Ectodermal cell (in vitro differentiated cells): ENCODE data around the gene GREB1.

Source experiments
- H3K27ac ChIP-seq: 2 replicates; pipeline ENCODE4 v1.7.0; 2013; ENCODE audit warnings: mild to moderate bottlenecking, low read depth, low read length; ENCODE audit not compliant: insufficient read depth, poor library complexity, severe bottlenecking
- H3K27me3 ChIP-seq: 2 replicates; pipeline ENCODE4 v1.7.0; 2013; ENCODE audit warnings: mild to moderate bottlenecking, low read length; ENCODE audit not compliant: insufficient read depth, control insufficient read depth, poor library complexity, severe bottlenecking
- H3K36me3 ChIP-seq: one replicate; pipeline ENCODE4 v1.7.0; 2013; ENCODE audit warnings: low read length; ENCODE audit not compliant: control insufficient read depth, insufficient read depth
- H3K4me1 ChIP-seq: one replicate; pipeline ENCODE4 v1.7.0; 2013; ENCODE audit warnings: low read length; ENCODE audit not compliant: control insufficient read depth, insufficient read depth
- H3K4me3 ChIP-seq: 2 replicates; pipeline ENCODE4 v1.7.0; 2013; ENCODE audit warnings: low read depth, low read length, control low read depth; ENCODE audit not compliant: insufficient read depth
- H3K9me3 ChIP-seq: 2 replicates; pipeline ENCODE4 v1.7.0; 2013; ENCODE audit warnings: mild to moderate bottlenecking, low read length, moderate library complexity; ENCODE audit not compliant: control insufficient read depth
- WGBS, 2 experiments: methylation state at CpG; one replicate each; pipeline ENCODE4 v1.1.7; 2013; ENCODE audit warnings: missing lambda C conversion rate in 2 of 2; 5-methylcytosine and 5-hydroxymethylcytosine counted together

GREB1 gene

DNA sequence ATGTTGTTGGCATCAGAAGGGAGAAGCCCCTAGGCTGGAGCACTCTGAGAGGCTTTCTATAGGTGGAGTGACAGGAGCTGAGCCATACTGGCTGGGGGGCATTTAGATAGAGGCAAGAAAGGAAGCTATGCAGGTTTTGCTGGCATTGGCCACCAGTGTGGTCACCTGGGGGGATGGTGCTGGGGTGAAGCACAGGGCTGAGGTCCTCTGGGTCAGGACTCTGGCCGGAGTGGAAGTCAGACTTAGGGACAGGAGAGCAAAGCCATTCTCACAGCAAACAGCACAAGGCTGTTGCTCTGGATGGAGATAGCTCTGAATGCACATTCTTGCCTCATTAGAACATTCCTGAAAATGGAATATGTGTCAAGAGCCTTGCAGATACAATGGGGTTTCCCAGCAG is 88.8 kb downstream of the GREB1 start:
- WGBS, 2 experiments: 96 to 100% methylated on average over 1 of the region's 1 CpG
- H3K9me3 ChIP-seq: no peaks in the 10 kb centered on the region
- no peaks in the 10 kb centered on the region for H3K27me3 ChIP-seq
- H3K36me3 ChIP-seq: peaks cover 71% of the 10 kb centered on the region
- H3K27ac ChIP-seq: no peak overlapping the region
- no peak overlapping the region for H3K4me3 ChIP-seq
- H3K4me1 ChIP-seq: no peaks in the 10 kb centered on the region

DNA sequence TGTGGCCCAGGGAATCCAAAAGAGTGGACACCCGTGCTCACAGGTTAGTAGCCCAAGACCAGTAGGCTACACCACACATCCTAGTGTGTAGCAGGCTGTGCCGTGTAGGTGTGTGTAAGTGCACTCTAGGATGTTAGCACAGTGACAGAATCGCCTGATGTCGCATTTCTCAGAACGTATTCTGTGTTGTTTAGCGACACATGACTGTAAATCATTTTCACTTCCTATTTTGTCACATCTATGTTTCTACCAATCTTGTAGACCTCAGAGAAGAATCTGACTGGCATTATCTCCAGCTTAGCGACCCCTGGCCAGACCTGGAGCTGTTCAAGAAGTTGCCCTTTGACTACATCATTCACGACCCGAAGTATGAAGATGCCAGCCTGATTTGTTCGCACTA is 91.0 kb downstream of the GREB1 start:
- peaks cover 80% of the 10 kb centered on the region for H3K36me3 ChIP-seq
- no peak overlapping the region for H3K4me3 ChIP-seq
- 96% methylated on average over 10 of the region's 10 CpGs for WGBS, 2 experiments
- H3K4me1 ChIP-seq: no peaks in the 10 kb centered on the region
- no peak overlapping the region for H3K27ac ChIP-seq
- no peaks in the 10 kb centered on the region for H3K9me3 ChIP-seq
- H3K27me3 ChIP-seq: no peaks in the 10 kb centered on the region

DNA sequence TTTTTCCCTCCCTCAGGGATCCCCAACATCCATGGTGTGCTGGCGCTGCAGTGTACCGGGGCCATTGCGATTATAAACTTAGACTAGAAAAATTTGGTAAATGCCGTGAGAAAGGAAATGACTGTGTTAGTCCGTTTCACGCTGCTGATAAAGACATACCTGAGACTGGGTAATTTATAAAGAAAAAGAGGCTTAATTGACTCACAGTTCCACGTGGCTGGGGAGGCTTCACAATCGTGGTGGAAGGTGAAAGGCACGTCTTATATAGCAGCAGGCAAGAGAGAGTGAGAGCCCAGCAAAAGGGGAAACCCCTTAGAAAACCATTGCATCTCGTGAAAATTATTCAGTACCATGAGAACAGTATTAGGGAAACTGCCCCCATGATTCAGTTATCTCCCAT is 91.8 kb downstream of the GREB1 start:
- 96 to 97% methylated on average over 10 of the region's 10 CpGs for WGBS, 2 experiments
- Histone ChIP-seq H3K27me3 (no peaks in the 10 kb centered on the region), H3K4me3 (no peak overlapping the region), H3K9me3 (no peaks in the 10 kb centered on the region), H3K36me3 (peaks cover 86% of the 10 kb centered on the region), H3K27ac (no peak overlapping the region), H3K4me1 (no peaks in the 10 kb centered on the region)

DNA sequence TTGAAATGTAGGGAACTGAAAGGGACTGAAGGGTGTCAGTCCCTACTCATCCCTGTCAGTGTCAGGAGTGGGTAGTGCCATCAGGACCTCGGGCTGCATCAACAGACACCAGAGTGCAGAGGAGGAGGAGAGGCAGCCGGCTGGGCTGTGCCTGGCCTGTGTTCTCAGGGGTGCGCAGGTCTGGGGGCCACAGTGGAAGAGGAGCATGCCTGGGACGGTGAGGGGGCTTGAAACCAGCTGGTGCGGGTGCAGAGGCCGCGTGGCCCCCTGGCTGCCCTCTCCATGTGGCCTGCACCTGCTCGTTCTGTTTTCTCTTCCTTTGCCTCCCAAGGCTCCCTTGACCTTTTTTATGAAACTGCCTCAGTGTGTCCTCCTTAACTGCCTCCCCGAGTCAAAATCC is 94.8 kb downstream of the GREB1 start:
- H3K36me3 ChIP-seq: peaks cover 93% of the 10 kb centered on the region
- no peak overlapping the region for H3K4me3 ChIP-seq
- no peaks in the 10 kb centered on the region for H3K4me1 ChIP-seq
- H3K27ac ChIP-seq: no peak overlapping the region
- 94 to 96% methylated on average over 9 of the region's 9 CpGs for WGBS, 2 experiments
- no peaks in the 10 kb centered on the region for H3K9me3 ChIP-seq
- H3K27me3 ChIP-seq: no peaks in the 10 kb centered on the region

DNA sequence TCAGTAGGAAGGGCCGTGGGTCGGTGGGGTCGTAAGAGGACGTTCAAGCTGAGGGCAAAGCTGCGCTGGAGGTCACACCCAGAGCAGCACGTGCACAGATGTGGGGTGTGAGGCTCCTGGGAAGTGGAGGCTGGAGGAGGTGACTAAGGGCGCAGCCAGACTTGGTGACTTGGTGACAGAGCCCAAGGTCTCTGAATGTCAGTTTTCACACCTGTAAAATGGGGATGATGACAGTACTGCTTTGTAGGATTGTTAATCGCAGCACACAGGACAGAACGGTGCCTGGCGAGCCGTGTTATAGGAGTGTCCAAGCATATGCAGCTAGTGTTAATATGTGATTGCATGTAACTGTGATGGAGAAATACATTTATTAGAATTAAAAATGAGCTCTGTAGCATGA is 95.4 kb downstream of the GREB1 start:
- H3K9me3 ChIP-seq: no peaks in the 10 kb centered on the region
- H3K27ac ChIP-seq: no peak overlapping the region
- no peaks in the 10 kb centered on the region for H3K4me1 ChIP-seq
- WGBS, 2 experiments: 95 to 96% methylated on average over 11 of the region's 11 CpGs
- peaks cover 95% of the 10 kb centered on the region for H3K36me3 ChIP-seq
- no peaks in the 10 kb centered on the region for H3K27me3 ChIP-seq
- no peak overlapping the region for H3K4me3 ChIP-seq

DNA sequence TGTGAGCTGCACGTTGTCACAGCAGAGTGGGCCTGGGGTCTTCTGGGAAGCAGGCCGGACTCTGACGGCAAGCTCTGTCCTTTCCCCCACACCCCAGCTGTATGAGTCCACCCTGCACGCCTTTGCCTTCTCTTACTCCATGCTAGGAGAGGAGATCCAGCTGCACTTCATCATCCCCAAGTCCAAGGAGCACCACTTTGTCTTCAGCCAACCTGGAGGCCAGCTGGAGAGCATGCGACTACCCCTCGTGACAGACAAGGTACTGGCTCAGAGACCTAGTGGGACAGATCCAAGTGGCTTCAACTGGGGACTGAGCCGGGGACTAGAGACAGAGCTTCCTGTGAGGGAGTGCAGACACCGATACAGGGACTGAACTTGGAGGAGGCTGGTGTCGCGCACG is 96.0 kb downstream of the GREB1 start:
- H3K27me3 ChIP-seq: no peaks in the 10 kb centered on the region
- 94 to 95% methylated on average over 11 of the region's 11 CpGs for WGBS, 2 experiments

DNA sequence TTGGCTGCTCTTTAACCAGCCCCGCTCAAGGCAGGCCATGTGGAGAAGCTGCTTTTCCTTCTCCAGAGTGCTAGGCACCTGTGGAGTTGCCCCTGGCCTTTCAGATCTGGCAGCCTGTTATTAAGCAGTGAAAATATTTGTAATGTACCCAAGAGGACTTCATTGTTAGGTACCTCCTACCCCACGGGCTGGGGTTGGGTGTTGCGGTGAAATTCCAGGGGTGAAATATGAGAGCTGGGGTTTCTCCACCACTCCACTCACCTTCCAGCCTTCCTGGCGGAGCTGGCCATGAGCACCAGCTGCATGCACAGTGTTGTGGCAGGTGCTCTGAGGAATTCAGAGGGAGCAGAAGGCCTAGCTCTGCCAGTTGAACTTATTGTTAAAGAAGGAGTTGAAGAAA is 97.0 kb downstream of the GREB1 start:
- no peaks in the 10 kb centered on the region for H3K9me3 ChIP-seq
- no peak overlapping the region for H3K4me3 ChIP-seq
- 98 to 99% methylated on average over 4 of the region's 4 CpGs for WGBS, 2 experiments
- peaks cover 94% of the 10 kb centered on the region for H3K36me3 ChIP-seq
- no peak overlapping the region for H3K27ac ChIP-seq
- H3K4me1 ChIP-seq: no peaks in the 10 kb centered on the region
- H3K27me3 ChIP-seq: no peaks in the 10 kb centered on the region

More for the DNA sequence above, 96.0 kb downstream of the GREB1 start:
- Histone ChIP-seq H3K36me3 (peaks cover 95% of the 10 kb centered on the region), H3K4me1 (no peaks in the 10 kb centered on the region), H3K9me3 (no peaks in the 10 kb centered on the region), H3K27ac (no peak overlapping the region), H3K4me3 (no peak overlapping the region)

DNA sequence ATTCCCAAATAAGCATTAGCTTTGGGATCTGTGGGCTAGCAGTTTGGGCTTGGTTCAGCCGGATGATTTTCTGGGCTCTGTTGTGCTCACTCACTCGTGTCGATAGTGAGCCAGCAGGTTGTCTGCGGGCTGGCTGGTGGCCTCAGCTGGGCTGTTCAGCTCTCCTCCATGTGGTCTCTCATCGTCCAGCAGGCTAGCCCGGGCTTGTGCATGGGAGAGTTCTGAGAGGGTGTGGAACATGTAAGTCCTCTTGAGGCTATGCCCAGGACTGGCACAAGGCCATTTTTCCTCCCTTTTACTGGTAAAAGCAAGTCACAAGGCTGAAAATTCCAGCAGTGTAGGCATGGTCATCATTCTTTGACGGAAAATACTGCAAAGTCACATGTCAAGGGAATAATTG is 97.6 kb downstream of the GREB1 start:
- H3K27me3 ChIP-seq: no peaks in the 10 kb centered on the region
- no peak overlapping the region for H3K27ac ChIP-seq
- H3K36me3 ChIP-seq: peaks cover 91% of the 10 kb centered on the region
- no peaks in the 10 kb centered on the region for H3K9me3 ChIP-seq
- WGBS, 2 experiments: 93 to 95% methylated on average over 7 of the region's 7 CpGs
- H3K4me1 ChIP-seq: no peaks in the 10 kb centered on the region
- no peak overlapping the region for H3K4me3 ChIP-seq

DNA sequence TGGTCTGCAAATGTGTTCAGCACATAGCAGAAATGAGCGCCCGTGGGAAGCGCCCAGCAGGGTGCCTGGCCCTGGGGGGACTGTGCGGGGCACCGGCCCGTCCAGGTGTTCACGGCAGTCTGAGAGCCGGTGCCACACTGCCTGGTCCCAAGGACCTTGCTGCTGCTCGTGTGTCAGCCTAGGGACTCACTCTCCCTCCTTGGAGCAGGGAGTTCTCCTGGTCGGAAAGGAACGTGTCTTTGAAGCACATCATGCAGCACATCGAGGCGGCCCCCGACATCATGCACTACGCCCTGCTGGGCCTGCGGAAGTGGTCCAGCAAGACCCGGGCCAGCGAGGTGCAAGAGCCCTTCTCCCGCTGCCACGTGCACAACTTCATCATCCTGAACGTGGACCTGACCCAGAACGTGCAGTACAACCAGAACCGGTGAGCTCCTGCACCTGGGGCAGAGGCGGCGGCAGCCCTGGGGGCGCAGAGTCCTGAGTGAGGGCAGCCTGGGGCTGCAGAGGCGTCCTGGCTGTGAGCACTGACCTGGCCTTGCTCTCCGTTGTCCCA is 100.2 kb downstream of the GREB1 start:
- Histone ChIP-seq H3K4me3 (no peak overlapping the region), H3K36me3 (peaks cover 71% of the 10 kb centered on the region), H3K4me1 (no peaks in the 10 kb centered on the region), H3K27ac (no peak overlapping the region), H3K9me3 (no peaks in the 10 kb centered on the region), H3K27me3 (no peaks in the 10 kb centered on the region)
- WGBS, 2 experiments: 92 to 93% methylated on average over 28 of the region's 28 CpGs

DNA sequence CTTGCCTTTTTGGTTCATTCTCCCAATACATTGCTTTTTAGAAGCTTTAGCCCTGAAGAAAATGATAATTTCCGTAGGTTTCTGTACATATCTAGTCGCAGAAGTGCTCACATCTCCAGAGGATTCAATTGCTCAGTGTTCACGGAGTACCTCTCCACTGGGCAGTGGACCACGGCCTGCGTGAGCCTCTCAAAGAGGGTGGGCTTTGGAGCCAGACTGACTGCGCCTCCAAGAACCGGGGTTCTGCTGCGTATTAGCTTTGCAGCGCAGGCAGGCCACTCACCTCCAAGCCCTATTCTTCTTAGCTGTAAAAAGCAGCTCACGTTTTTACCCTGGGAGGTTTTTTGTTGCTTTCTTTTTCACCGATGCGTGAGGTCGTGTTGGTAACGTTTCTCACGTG is 100.7 kb downstream of the GREB1 start:
- 88 to 89% methylated on average over 15 of the region's 15 CpGs for WGBS, 2 experiments
- Histone ChIP-seq H3K4me3 (no peak overlapping the region), H3K9me3 (no peaks in the 10 kb centered on the region), H3K27ac (no peak overlapping the region), H3K36me3 (peaks cover 70% of the 10 kb centered on the region), H3K27me3 (no peaks in the 10 kb centered on the region), H3K4me1 (no peaks in the 10 kb centered on the region)

DNA sequence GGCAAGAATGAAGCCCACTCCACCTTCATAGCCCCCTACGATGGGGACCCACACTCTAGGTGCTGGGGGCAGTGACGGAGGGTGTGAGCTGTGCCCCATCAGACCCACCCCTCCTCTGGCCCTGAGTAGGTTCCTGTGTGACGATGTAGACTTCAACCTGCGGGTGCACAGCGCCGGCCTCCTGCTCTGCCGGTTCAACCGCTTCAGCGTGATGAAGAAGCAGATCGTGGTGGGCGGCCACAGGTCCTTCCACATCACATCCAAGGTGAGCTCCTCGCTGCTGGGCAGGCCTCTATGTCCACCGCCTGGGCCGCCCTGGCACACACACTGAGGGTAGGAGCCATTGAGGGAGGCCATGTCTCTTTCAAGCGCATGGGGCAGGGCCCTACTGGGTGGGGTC is 101.3 kb downstream of the GREB1 start:
- H3K27ac ChIP-seq: no peak overlapping the region
- no peaks in the 10 kb centered on the region for H3K27me3 ChIP-seq
- H3K4me3 ChIP-seq: no peak overlapping the region
- WGBS, 2 experiments: 97% methylated on average over 15 of the region's 15 CpGs
- no peaks in the 10 kb centered on the region for H3K4me1 ChIP-seq
- H3K9me3 ChIP-seq: no peaks in the 10 kb centered on the region
- H3K36me3 ChIP-seq: peaks cover 70% of the 10 kb centered on the region
